Fibroblast of pulmonary artery (primary cell): ENCODE data around the gene DENND5A.
A peak's percentile ranks its signal among the peaks of the same experiment; 100 is the strongest.

Source experiments
- DNase-seq: peaks from one replicate; pipeline ENCODE4 v3.0.0-alpha.2; 2010; ENCODE audit warnings: low read depth
- H3K4me3 ChIP-seq: replicated peaks from 2 replicates; pipeline ENCODE4 v1.5.1; 2011; ENCODE audit warnings: low read depth, mild to moderate bottlenecking, control low read depth, low read length, moderate library complexity
- CTCF ChIP-seq: IDR thresholded peaks from 2 replicates; pipeline ENCODE4 v1.5.1; 2011; ENCODE audit warnings: mild to moderate bottlenecking, control low read depth, low read length, inconsistent platforms; ENCODE audit errors: missing control alignments

Gene DENND5A

GRCh38 chr11:9187616-9188015 is 77.5 kb downstream of the DENND5A start:
- no peak for DNase-seq
- H3K4me3 ChIP-seq: no peak overlapping the region
- no peak for TF ChIP-seq CTCF

GRCh38 chr11:9184516-9184915 is 80.6 kb downstream of the DENND5A start:
- no peak overlapping the region for H3K4me3 ChIP-seq
- no peak for DNase-seq

GRCh38 chr11:9182180-9182871 is 82.8 kb downstream of the DENND5A start:
- TF ChIP-seq CTCF: no peak
- no peak for DNase-seq

More at GRCh38 chr11:9184516-9184915, 80.6 kb downstream of the DENND5A start:
- no peak for TF ChIP-seq CTCF

GRCh38 chr11:9180784-9181183 is 84.4 kb downstream of the DENND5A start:
- peak; percentile 74 for DNase-seq
- no peak for TF ChIP-seq CTCF
- H3K4me3 ChIP-seq: no peak overlapping the region

More at GRCh38 chr11:9182180-9182871, 82.8 kb downstream of the DENND5A start:
- no peak overlapping the region for H3K4me3 ChIP-seq

DNA sequence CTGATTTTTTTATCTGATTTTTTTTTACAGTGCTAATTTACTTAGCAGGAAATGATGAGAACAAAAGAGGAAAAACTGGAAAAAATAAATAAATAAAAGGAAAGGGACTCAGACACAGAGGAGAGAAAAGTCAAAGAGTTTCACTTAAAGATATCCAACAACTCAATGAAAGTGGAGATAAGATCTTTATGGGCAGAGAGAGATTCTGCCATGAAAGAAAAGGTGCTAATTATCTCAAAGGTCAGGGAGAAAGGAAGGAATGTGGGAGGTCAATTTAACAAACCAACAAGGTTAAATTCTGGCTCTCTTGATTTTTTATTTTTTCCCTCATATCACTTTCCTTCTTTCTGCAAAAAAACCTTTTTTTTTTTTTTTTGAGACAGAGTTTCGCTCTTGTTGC is 86.0 kb downstream of the DENND5A start:
- no peak overlapping the region for H3K4me3 ChIP-seq
- no peak for TF ChIP-seq CTCF
- no peak for DNase-seq

DNA sequence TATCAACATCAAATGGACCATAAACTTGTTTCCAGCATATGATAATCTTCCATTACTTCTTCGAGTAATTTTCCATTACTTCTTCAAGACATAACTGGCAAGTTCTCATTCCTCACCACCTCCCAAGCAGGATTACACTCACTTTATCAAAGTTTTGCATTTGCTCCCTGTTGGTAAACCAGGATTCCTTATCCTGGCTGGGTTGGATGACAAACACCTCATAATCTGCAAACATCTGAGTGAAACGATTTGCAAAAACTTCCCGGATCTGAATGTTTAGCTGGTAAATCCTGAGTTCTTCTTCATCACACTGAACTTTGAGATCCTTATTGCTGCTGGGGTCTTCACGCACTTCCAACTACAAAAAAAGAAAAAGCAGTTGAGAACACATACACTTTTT is 86.4 kb downstream of the DENND5A start:
- TF ChIP-seq CTCF: no peak
- no peak for DNase-seq
- no peak overlapping the region for H3K4me3 ChIP-seq
